Heart right ventricle (tissue), 16 donors: ENCODE results near the gene VTI1B. TPM values are rescaled to one million over a fixed set of nuclear protein-coding genes. Genes with fewer than 3 reads are reported as not detected.
"Not testable (repeated sequence)": the region's sequence is repeated elsewhere in the genome, so short reads cannot be mapped to it uniquely, and the experiment has no call there.

Experiments
- ATAC-seq, 8 donors: fragments of 200-7000 bp; cut with Tn5 transposase; one replicate each; pipeline ENCODE4 v1.9.1; 2020; ENCODE audit warnings: mild to moderate bottlenecking in 8 of 8, moderate library complexity in 8 of 8, moderate number of reproducible peaks in 1 of 8
- DNase-seq, 2 donors: peaks; one replicate each; pipeline ENCODE4 v3.0.0-alpha.2; 2020
- H3K27ac ChIP-seq, 10 donors: fragments of 200-600 bp; sonication (generic) in 2 of 10; one replicate each; pipeline versions ENCODE4 v1.5.0 to v1.8.0; 2020 to 2022; ENCODE audit warnings: mild to moderate bottlenecking in 3 of 10
- H3K27me3 ChIP-seq, 7 donors: fragments of 200-600 bp; one replicate each; pipeline ENCODE4 v1.8.0; 2021 to 2022; ENCODE audit warnings: mild to moderate bottlenecking in 2 of 7
- H3K36me3 ChIP-seq, 9 donors: fragments of 200-600 bp; sonication (generic) in 1 of 9; one replicate each; pipeline versions ENCODE4 v1.5.0 to v1.8.0; 2020 to 2022; ENCODE audit warnings: mild to moderate bottlenecking in 2 of 9
- H3K4me1 ChIP-seq, 9 donors: fragments of 200-600 bp; sonication (generic) in 1 of 9; one replicate each; pipeline versions ENCODE4 v1.5.0 to v1.8.0; 2020 to 2022; ENCODE audit warnings: mild to moderate bottlenecking in 4 of 9
- H3K4me3 ChIP-seq, 10 donors: fragments of 200-600 bp; sonication (generic) in 2 of 10; one replicate each; pipeline versions ENCODE4 v1.5.0 to v1.8.0; 2020 to 2022; ENCODE audit warnings: mild to moderate bottlenecking in 7 of 10, moderate library complexity in 2 of 10
- H3K9me3 ChIP-seq, 11 donors: fragments of 200-600 bp in 10 of 11; sonication (generic) in 2 of 11; one replicate each; pipeline versions ENCODE4 v1.5.0 to v1.8.0; 2013 to 2022; ENCODE audit warnings: mild to moderate bottlenecking in 2 of 11, control low read depth in 1 of 11, moderate library complexity in 1 of 11
- WGBS, 2 donors: extraction: QIAGEN DNeasy Blood & Tissue Kit; methylation state at CpG; one replicate each; pipeline ENCODE4 v1.1.7; 2013; ENCODE audit warnings: inconsistent platforms in 1 of 2; 5-methylcytosine and 5-hydroxymethylcytosine counted together
- intact Hi-C, 10 donors: fragments of 100-400 bp; cut with DNase I; formaldehyde crosslinking; loops; one replicate each; pipeline versions ENCODE4 v1.11.1 to v1.14.2; 2022
- polyA plus RNA-seq, 2 donors: library from polyadenylated mRNA; stranded (reverse); fragments of 200-250 nt; gene quantifications; one replicate each; pipeline ENCODE4 v1.2.3, GENCODE V29; 2013
- total RNA-seq, 10 donors: library from RNA; stranded (reverse); fragmentation: NEBNext Ultra II Directional in 3 of 10; extraction: Animal tissue kit (Norgen Biotek cat#: 25700) in 3 of 10; gene quantifications; one replicate each; pipeline versions ENCODE4 v1.2.1 to v1.2.4, GENCODE V29; 2021 to 2023
- TF ChIP-seq, protein P1 (sequence below), 9 donors: fragments of 200-600 bp; sonication (generic) in 2 of 9; IDR thresholded peaks; one replicate each; pipeline versions ENCODE4 v1.5.0 to v1.8.0; 2021 to 2022; ENCODE audit warnings: antibody characterized with exemption in 9 of 9, mild to moderate bottlenecking in 5 of 9, moderate library complexity in 1 of 9
- donor health status: Arrhythmogenic right ventricular cardiomyopathy.
- donor health status: ischemic (EF 13 %, LVEDD 7.1; RV severe dilation, severe dysfunction).
- donor health status: healthy with polysubstance abuse.
- donor health status: DM: no; HTN: yes; CAD: no.
- donor health status: DM: no; HTN: no; CAD: no.
- donor health status: ischemic (EF 25% LVEDD 6.9; RV normal size, moderate dysfunction).
- donor health status: ischemic (EF 25% LVEDD 5.7; RV mildly dilated, moderate dysfunction).
- donor health status: healthy.
- donor health status: DM: yes; HTN: yes; CAD: no.
- donor health status: Ischemic cardiomyopathy.
- donor health status: ischemic (EF 35%, LVEDD 5.7; RV mildly dilated, moderate dysfunction).
- donor health status: nonischemic (EF 11% LVEDD 7.7; RV severe dilation, severe dysfunction).
- donor health status: DM: yes; HTN: yes; CAD: no.
- donor health status: PGD.
- donor health status: ischemic (EF 29% LVEDD 5.4; RV normal size, mild dysfunction).
- donor health status: nonischemic (EF 23%, LVEDD 6.1; RV moderate dilation, normal function).

Gene VTI1B
- total and polyA plus RNA-seq, 12 donors, result 64.7 to 153 (median 121) TPM

DNA sequence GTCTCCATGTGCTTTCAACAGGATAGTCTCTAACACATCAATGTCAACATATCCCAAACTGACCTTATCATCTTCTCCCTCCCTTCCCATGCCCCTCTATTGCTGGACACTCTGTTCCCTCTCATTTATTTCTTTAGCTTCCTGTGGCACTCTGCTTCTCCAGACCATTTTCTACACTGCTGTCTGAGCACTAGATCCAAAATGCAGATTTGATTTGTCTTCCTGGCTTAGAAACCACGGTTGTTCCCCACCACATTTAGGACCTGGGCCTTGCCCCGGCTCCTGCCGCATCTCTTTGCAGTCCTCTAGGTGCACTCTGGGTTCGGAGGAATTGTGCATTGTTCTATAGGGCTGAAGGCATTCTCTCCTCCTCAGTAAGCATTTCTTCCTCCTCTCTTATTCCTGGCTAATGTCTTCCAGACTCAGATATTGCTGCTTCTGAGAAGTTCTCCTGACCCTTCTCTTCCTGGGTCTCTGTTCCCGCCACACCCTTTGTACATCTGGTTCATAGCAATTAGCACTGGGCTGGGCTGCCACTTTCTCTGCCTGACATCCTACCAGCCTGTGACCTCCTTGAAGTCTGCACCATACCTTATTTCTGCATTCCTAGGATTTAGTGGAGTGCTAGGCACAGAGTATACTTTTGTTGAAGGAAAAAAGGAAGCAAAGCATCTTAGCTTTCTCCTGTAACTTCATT, 40.8 kb downstream of the VTI1B start:
- intact Hi-C loops, result no loop called here
- no peak overlapping the region for H3K4me3 ChIP-seq
- 90 to 91% methylated on average over 5 of the region's 5 CpGs for WGBS, 2 donors
- H3K36me3 ChIP-seq, result no peaks in the 10 kb centered on the region
- peaks cover 0 to 11% (median 0%) of the 10 kb centered on the region in 9 donors for H3K4me1 ChIP-seq
- no peaks in the 10 kb centered on the region for H3K9me3 ChIP-seq
- H3K27ac ChIP-seq, result no peak overlapping the region
- no peak for DNase-seq
- no peaks in the 10 kb centered on the region for H3K27me3 ChIP-seq
- TF ChIP-seq, protein P1, sequence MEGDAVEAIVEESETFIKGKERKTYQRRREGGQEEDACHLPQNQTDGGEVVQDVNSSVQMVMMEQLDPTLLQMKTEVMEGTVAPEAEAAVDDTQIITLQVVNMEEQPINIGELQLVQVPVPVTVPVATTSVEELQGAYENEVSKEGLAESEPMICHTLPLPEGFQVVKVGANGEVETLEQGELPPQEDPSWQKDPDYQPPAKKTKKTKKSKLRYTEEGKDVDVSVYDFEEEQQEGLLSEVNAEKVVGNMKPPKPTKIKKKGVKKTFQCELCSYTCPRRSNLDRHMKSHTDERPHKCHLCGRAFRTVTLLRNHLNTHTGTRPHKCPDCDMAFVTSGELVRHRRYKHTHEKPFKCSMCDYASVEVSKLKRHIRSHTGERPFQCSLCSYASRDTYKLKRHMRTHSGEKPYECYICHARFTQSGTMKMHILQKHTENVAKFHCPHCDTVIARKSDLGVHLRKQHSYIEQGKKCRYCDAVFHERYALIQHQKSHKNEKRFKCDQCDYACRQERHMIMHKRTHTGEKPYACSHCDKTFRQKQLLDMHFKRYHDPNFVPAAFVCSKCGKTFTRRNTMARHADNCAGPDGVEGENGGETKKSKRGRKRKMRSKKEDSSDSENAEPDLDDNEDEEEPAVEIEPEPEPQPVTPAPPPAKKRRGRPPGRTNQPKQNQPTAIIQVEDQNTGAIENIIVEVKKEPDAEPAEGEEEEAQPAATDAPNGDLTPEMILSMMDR (IDR thresholded peaks at IDR 0.05), result no peak
- no peak for ATAC-seq

GRCh38 chr14:67630938-67631337, 43.5 kb downstream of the VTI1B start:
- Histone ChIP-seq H3K36me3 (no peaks in the 10 kb centered on the region), H3K27me3 (no peaks in the 10 kb centered on the region), H3K4me1 (peaks cover 0 to 3% (median 0%) of the 10 kb centered on the region in 9 donors), H3K9me3 (no peaks in the 10 kb centered on the region), H3K4me3 (no peak overlapping the region), H3K27ac (no peak overlapping the region)
- ATAC-seq, result no peak
- no peak for DNase-seq
- TF ChIP-seq, protein P1 (IDR thresholded peaks at IDR 0.05), result no peak
- intact Hi-C loops, result no loop called here
- WGBS, 2 donors, result 83 to 86% methylated on average over 5 of the region's 5 CpGs

- H3K4me1 ChIP-seq, result no peaks in the 10 kb centered on the region
- TF ChIP-seq, protein P1 (IDR thresholded peaks at IDR 0.05), result no peak
- no peaks in the 10 kb centered on the region for H3K9me3 ChIP-seq
- H3K27ac ChIP-seq, result no peak overlapping the region
- intact Hi-C loops, result no loop called here
- H3K4me3 ChIP-seq, result no peak overlapping the region
- ATAC-seq, result no peak
- no peak for DNase-seq
- 92 to 93% methylated on average over 4 of the region's 4 CpGs for WGBS, 2 donors
- no peaks in the 10 kb centered on the region for H3K36me3 ChIP-seq
- H3K27me3 ChIP-seq, result no peaks in the 10 kb centered on the region
These were observed 44.2 kb downstream of the VTI1B start for GRCh38 chr14:67630186-67630585.

DNA sequence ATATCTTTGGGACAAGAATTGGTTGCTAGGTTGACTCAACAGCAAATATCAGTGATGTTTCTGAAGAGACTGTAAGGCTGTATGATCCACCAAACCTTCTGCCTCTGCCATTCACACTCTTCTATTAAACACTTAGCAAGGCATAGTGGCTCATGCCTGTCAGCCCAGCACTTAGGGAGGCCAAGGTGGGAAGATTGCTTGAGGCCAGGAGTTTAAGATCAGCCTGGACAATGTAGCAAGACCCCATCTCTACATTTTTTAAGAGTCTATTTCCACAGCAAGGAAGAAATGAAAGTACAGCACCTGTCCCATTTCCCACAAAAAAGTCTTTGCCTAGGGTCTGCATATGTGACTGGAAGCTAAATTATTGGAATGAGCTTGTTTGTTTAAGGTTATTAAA, 46.9 kb downstream of the VTI1B start:
- no peak overlapping the region for H3K27ac ChIP-seq
- no peak for DNase-seq
- no peaks in the 10 kb centered on the region for H3K27me3 ChIP-seq
- intact Hi-C loops, result no loop called here
- peaks cover 0 to 11% (median 0%) of the 10 kb centered on the region in 9 donors for H3K4me1 ChIP-seq
- no peak overlapping the region for H3K4me3 ChIP-seq
- ATAC-seq, result no peak
- no peaks in the 10 kb centered on the region for H3K9me3 ChIP-seq
- H3K36me3 ChIP-seq, result no peaks in the 10 kb centered on the region
- TF ChIP-seq, protein P1 (IDR thresholded peaks at IDR 0.05), result no peak

GRCh38 chr14:67626131-67626530, 48.3 kb downstream of the VTI1B start:
- intact Hi-C loops, H3K9me3 ChIP-seq, ATAC-seq, H3K4me3 ChIP-seq, H3K36me3 ChIP-seq, DNase-seq, H3K27ac ChIP-seq, H3K27me3 ChIP-seq: not testable (repeated sequence)
- H3K4me1 ChIP-seq, result peaks cover 0 to 16% (median 0%) of the 10 kb centered on the region in 9 donors
- WGBS, 2 donors, result 86 to 96% methylated on average over 1 of the region's 1 CpG
